GM23248 (cell line): ENCODE measurements around the gene WNT2.

Experiments used
- EZH2 ChIP-seq: fragments of 200-600 bp; sonication (generic); IDR thresholded peaks from 2 replicates; pipeline ENCODE4 v1.6.1; 2018; ENCODE audit warnings: antibody characterized with exemption, mild to moderate bottlenecking; ENCODE audit not compliant: insufficient read depth, poor library complexity, severe bottlenecking
- EZH2phosphoT487 ChIP-seq: fragments of 200-600 bp; sonication (generic); IDR thresholded peaks from 2 replicates; pipeline ENCODE4 v1.6.1; 2018; ENCODE audit warnings: antibody characterized with exemption, moderate library complexity, mild to moderate bottlenecking, low read depth; ENCODE audit not compliant: insufficient read depth

GRCh38 chr7:117322741-117323304 is at the start of gene WNT2:
- TF ChIP-seq EZH2 (peak; percentile 50), EZH2phosphoT487 (0 out of 2 replicates have a peak, but pooled peaks have one; percentile 44)
